ENCODE measurements around the gene NECTIN1. TPM values are rescaled to one million over a fixed set of nuclear protein-coding genes. Genes with fewer than 3 reads are reported as not detected.

Gene NECTIN1
- total RNA-seq, 1 donor from 2014 or later: 19.5 TPM

DNA sequence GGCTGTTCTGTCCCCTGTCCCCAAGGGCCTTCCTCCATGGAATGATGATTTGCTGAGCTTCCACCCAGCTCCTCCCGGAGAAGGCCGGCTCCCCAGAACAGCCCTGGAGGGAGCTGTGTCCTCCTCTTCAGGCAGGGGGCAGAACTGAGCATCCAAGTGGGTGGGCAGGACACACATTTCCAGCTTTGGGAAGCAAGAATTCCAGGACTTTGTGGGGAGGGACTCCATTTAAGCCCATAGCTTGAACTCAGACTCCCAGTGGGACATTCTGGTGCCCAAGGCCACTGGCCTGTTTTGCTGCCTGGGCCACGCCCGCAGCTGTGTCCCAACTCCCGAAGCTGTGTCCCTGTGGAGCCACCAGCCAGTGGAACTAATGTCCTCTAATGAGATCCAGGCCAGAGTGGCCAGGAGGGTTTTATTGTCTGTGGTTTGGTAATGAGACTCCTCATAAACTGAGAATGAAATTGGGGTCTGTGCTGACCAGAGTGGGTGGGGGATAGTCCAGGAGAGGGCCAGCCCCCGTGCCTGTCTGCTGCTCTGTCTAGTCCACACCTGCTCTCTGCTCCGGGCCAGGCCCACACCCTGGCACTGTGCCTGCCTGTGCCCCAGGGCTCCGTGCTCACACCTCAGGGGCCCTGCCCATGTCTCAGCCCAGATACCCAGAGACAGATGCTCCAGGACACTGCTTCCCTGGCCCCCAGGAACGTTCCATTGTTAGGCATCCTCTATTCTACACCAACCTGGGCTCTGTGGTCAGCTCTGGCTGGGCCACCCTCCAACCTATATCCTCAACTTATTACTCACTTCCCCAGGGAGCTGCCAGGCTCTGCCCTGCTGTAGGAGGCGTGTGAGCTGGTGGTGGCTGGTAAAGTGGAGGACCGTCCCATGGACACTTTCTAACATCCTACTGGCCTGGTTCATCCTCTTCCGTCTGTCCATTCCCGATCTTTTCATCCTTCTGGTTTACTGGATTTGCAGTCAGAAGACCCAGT is 7.6 kb downstream of the NECTIN1 start:
- TF ChIP-seq EZH2phosphoT487 (IDR thresholded peaks at IDR 0.05): no peak
- no peak for TF ChIP-seq EZH2 (IDR thresholded peaks at IDR 0.05)
- TF ChIP-seq, protein P1, sequence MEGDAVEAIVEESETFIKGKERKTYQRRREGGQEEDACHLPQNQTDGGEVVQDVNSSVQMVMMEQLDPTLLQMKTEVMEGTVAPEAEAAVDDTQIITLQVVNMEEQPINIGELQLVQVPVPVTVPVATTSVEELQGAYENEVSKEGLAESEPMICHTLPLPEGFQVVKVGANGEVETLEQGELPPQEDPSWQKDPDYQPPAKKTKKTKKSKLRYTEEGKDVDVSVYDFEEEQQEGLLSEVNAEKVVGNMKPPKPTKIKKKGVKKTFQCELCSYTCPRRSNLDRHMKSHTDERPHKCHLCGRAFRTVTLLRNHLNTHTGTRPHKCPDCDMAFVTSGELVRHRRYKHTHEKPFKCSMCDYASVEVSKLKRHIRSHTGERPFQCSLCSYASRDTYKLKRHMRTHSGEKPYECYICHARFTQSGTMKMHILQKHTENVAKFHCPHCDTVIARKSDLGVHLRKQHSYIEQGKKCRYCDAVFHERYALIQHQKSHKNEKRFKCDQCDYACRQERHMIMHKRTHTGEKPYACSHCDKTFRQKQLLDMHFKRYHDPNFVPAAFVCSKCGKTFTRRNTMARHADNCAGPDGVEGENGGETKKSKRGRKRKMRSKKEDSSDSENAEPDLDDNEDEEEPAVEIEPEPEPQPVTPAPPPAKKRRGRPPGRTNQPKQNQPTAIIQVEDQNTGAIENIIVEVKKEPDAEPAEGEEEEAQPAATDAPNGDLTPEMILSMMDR (IDR thresholded peaks at IDR 0.05): peak; percentile 71
- Histone ChIP-seq H3K4me1 (peaks cover 86% of the 10 kb centered on the region), H3K4me2 (peak overlapping the region; percentile 17), H3K36me3 (no peaks in the 10 kb centered on the region), H3K4me3 (no peak overlapping the region), H2AFZ (replicated peaks) (no peak overlapping the region), H3K9ac (no peak overlapping the region), H4K20me1 (ENCODE audit: low read depth) (peaks cover 100% of the 10 kb centered on the region), H3F3A (ENCODE audit: low read depth) (peaks cover 26% of the 10 kb centered on the region), H3K9me3 (ENCODE audit: low read depth) (no peaks in the 10 kb centered on the region), H3K79me2 (ENCODE audit: low read depth) (peaks cover 99% of the 10 kb centered on the region), H3K27me3 (no peaks in the 10 kb centered on the region), H3K27ac (no peak overlapping the region)
- Mint-ChIP-seq H3K4me3 (no peak overlapping the region), H3K4me1 (peaks cover 92% of the 10 kb centered on the region), H3K9me3 (no peaks in the 10 kb centered on the region), H3K27ac (no peak overlapping the region), H3K36me3 (peaks cover 3% of the 10 kb centered on the region), H3K27me3 (ENCODE audit: insufficient read depth, low read depth) (no peaks in the 10 kb centered on the region)
- DNase-seq (ENCODE audit: low spot score): peak; percentile 78

DNA sequence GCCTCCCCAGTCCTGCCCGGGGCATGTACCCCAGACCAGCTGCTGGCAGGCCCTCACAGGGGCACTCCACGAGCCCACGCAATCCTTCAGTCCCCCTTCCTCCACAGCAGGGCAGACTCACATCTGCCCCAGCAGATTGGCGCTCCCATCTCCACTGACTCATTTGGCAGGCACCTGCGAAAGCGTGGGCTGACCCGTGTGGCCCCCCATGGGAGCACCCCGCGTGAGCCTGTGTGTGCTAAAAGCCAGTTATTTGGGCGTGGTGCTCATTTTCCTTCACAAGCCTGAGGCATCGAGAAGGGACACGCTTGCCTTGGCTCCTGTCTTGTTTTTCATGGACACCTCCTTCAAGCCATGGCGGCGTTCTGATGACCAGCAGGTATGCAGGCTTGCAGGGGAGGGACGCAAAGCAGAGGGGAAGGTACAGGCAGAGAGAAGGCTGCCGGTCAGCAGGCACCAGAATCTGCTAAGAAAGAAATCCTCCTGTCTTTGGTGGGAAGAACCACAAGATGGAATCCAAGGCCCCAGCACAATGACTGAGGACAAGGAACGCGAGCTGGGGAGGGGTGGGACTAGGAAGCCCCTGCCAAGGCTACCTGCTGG is 8.6 kb downstream of the NECTIN1 start:
- Mint-ChIP-seq H3K27ac (no peak overlapping the region), H3K27me3 (ENCODE audit: insufficient read depth, low read depth) (no peaks in the 10 kb centered on the region), H3K4me3 (no peak overlapping the region), H3K4me1 (peaks cover 91% of the 10 kb centered on the region), H3K9me3 (no peaks in the 10 kb centered on the region), H3K36me3 (peaks cover 3% of the 10 kb centered on the region)
- Histone ChIP-seq H3K4me1 (peaks cover 85% of the 10 kb centered on the region), H3K27ac (no peak overlapping the region), H3F3A (ENCODE audit: low read depth) (peaks cover 20% of the 10 kb centered on the region), H2AFZ (replicated peaks) (no peak overlapping the region), H3K9me3 (ENCODE audit: low read depth) (no peaks in the 10 kb centered on the region), H4K20me1 (ENCODE audit: low read depth) (peaks cover 100% of the 10 kb centered on the region), H3K4me3 (no peak overlapping the region), H3K79me2 (ENCODE audit: low read depth) (peaks cover 99% of the 10 kb centered on the region), H3K36me3 (no peaks in the 10 kb centered on the region), H3K4me2 (peak overlapping the region; percentile 17), H3K27me3 (no peaks in the 10 kb centered on the region), H3K9ac (no peak overlapping the region)
- TF ChIP-seq EZH2 (IDR thresholded peaks at IDR 0.05) (no peak), EZH2phosphoT487 (IDR thresholded peaks at IDR 0.05) (no peak)
- TF ChIP-seq, protein P1 (IDR thresholded peaks at IDR 0.05): no peak
- DNase-seq (ENCODE audit: low spot score): no peak

DNA sequence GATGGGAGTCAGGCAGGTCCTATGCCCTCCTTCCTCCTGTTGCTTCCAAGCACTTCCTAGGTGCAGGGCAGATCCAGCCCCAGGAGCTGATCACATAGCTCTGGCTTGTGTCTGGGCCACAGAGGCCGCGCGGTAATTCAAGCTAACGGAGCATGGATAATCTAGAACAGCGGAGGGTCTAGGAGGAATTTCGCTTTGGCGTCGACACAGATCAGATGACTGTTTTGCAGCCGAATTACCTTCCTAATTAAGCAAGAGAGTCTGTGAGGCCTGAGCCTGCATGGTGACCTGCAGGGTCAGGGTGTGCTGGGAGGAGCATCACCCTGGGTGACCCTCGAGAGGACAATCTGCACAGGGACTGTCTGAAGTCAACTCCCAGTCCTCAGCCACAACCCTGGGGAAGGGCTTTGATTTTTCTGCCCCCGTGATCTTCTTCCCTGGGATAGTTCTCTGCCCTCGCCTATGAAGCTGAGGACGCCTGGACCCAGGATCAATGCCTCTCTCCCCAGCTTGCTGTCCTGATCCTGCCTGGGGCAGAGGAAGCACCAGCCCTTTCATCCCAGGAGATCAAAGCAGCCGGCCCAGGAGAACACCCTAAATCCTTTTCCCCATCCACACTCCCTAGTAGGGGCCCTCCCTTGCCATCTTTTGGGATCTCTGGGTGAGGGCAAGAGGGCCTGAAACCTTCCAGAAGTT is 11.0 kb downstream of the NECTIN1 start:
- Histone ChIP-seq H3K27ac (peak overlapping the region; percentile 79), H4K20me1 (ENCODE audit: low read depth) (peaks cover 100% of the 10 kb centered on the region), H3K4me3 (peak overlapping the region; percentile 16), H3K79me2 (ENCODE audit: low read depth) (peaks cover 99% of the 10 kb centered on the region), H2AFZ (replicated peaks) (no peak overlapping the region), H3K9me3 (ENCODE audit: low read depth) (no peaks in the 10 kb centered on the region), H3K4me1 (peaks cover 88% of the 10 kb centered on the region), H3K9ac (no peak overlapping the region), H3F3A (ENCODE audit: low read depth) (peaks cover 20% of the 10 kb centered on the region), H3K4me2 (peak overlapping the region; percentile 72), H3K36me3 (no peaks in the 10 kb centered on the region), H3K27me3 (no peaks in the 10 kb centered on the region)
- no peaks in the 10 kb centered on the region for H3K27me3 Mint-ChIP-seq (ENCODE audit: insufficient read depth, low read depth)
- peaks cover 3% of the 10 kb centered on the region for H3K36me3 Mint-ChIP-seq
- TF ChIP-seq, protein P1 (IDR thresholded peaks at IDR 0.05): no peak
- TF ChIP-seq EZH2 (IDR thresholded peaks at IDR 0.05) (no peak), EZH2phosphoT487 (IDR thresholded peaks at IDR 0.05) (no peak)
- H3K9me3 Mint-ChIP-seq: no peaks in the 10 kb centered on the region
- peak overlapping the region; percentile 53 for H3K4me3 Mint-ChIP-seq
- H3K27ac Mint-ChIP-seq: peak overlapping the region; percentile 90
- DNase-seq (ENCODE audit: low spot score): peak; percentile 93
- H3K4me1 Mint-ChIP-seq: peaks cover 85% of the 10 kb centered on the region

Data from neural progenitor cell (in vitro differentiated cells).